ENCODE results near the gene PKNOX2.
A peak's percentile ranks its signal among the peaks of the same experiment; 100 is the strongest.

PKNOX2 gene

DNA sequence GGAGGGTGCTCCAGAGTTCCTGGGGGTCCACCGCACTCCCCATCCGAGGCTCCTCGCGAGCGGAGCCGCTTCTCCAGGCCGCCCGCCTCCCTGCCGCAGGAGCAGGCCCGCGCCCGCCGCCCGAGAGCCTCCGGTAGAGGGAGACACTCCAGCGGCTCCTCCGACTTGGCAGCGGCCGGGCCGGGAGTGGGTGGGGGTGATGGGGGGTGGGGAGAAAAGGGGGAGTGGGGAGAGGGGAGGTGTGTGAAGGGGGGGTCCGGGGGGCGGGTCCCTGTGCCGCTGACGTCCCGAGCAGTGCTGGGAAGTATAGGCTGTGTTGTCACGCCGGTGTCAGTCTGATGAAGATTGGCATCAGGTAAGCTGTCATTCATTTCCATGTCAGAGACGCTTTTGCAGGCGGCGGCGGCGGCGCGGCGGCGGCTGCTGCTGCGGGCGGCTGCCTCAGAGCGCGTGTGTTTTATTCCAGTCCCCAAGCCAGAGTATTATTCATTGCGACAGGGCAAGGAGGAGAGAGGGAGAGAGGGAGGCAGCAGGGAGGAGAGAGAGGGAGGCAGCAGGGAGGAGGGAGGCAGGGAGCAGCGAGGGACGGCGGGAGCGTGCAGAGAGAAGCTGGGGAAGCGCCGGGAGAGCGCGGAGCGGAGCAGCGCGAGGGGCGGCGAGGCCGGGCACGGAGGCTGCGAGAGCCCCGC is at the start of gene PKNOX2:
TSS of gene PKNOX2 (plus strand) at position 330 of the 689 bp plus-strand sequence. CDS start 186,555 bp downstream, outside the sequence.
- peak; percentile 50 for DNase-seq (ENCODE audit: low read depth)

GRCh38 chr11:125117429-125117828 is 47.1 kb upstream of the PKNOX2 start:
- DNase-seq (ENCODE audit: low read depth) = no peak

DNA sequence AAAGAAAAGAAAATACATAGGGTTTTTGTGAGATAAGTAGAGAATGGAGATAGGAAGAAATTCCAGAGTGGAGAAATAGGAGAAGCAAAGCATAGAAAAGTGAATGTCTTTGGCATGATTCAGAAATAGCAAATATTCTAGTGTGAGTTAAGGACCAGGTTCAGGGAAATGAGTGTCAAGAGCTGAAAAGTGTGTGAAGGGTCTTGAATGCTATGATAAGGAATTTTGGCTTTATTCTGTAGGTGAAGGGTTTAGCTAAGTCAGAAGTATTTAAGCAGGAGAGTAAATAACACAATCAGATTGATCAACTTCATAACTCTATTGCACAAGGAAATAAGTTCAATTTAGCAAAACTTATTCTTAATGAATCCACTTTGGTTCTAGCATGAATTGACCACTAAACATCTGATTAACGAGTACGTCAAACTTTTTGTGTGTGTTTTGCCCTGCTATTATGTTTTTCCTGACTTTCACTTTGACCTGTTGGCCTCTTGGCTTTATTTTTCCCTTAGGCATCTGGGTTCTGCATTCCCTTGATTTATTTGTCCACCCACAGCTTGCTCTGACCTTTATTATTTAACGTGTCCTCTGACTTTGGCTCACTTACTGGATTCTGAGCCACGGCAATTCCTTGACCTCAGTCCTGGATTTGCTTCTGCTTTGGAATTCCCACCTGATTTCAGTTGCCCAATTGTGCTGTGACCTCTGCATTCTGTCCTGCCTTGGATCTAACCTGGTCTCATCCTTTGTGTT is 41.2 kb upstream of the PKNOX2 start:
- no peak for DNase-seq (ENCODE audit: low read depth)

DNA sequence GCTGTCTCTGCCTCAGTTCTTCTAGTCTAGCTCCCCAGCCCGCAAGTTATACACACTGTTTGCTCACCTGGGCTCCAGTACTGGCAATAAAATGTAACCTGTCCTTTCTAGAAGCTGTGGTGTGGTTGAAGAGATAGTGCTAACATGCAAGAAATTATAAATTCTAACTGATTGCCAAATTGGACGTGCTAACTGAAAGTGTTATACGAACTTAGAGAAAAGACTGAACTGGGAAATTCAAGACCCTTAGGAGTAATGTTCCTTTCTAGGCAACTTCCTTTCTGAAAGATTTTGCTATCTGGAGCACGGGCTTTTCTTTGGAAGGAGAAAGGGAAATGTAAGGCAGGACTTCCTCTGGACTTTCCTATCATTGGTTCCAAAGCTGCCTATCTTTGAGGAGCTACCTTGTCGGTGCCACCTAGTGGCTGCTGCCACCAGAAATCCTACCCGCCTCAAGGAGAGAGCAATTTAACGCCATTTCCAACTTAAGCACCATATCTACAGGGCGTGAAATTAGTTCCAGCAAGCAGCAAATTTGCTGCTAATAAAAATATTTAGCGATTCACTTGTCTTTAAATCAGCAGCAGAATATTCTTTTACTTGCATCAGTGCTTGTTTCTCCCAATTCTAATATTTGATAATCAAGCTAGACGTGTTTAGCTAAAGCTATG is 40.5 kb upstream of the PKNOX2 start:
- DNase-seq (ENCODE audit: low read depth) = no peak

DNA sequence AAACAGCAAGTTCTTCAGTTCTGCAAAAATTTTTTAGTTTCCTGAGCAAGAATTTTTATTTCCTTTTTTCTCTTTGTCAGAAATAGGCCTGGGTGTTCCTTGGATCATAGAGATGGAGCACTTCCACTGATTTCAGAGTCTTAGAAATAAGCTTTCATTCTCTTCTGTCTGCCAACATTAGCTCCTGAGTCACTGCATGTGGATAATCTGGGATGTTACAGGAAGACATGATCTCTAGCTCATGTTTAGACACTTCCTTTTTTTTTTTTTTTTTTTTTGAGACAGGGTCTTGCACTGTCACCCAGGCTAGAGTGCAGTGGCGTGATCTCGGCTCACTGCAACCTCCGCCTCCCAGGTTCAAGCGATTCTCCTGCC is 39.9 kb upstream of the PKNOX2 start:
- DNase-seq (ENCODE audit: low read depth) = no peak

GRCh38 chr11:125128450-125128849 is 36.1 kb upstream of the PKNOX2 start:
- no peak for DNase-seq (ENCODE audit: low read depth)

- no peak for DNase-seq (ENCODE audit: low read depth)
These were observed 35.1 kb upstream of the PKNOX2 start for GRCh38 chr11:125129316-125129993.

GRCh38 chr11:125132071-125132470 is 32.5 kb upstream of the PKNOX2 start:
- DNase-seq (ENCODE audit: low read depth) = no peak

DNA sequence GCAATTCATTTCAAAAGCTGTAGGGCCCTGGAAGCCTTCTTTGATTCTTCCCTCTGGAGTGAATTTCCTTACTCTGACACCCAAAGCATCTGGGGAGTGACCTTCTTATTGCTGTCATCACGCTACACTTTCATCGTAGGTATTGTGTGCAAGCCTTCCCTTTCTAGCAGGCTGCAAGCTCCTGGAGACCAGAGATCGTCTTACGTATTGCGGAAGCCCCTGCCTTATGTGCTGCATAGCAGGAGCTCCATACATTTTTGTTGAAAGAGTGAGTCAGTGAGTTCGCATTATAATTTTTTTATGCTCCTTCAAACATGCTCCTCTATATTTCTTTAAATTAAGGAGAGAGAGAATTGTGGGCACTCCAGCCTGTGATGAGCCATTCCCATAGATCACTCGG is 32.0 kb upstream of the PKNOX2 start:
- DNase-seq (ENCODE audit: low read depth) = no peak

- DNase-seq (ENCODE audit: low read depth) = no peak
These were observed 28.6 kb upstream of the PKNOX2 start for GRCh38 chr11:125136001-125136400.

GRCh38 chr11:125138966-125139365 is 25.6 kb upstream of the PKNOX2 start:
- DNase-seq (ENCODE audit: low read depth) = no peak

DNA sequence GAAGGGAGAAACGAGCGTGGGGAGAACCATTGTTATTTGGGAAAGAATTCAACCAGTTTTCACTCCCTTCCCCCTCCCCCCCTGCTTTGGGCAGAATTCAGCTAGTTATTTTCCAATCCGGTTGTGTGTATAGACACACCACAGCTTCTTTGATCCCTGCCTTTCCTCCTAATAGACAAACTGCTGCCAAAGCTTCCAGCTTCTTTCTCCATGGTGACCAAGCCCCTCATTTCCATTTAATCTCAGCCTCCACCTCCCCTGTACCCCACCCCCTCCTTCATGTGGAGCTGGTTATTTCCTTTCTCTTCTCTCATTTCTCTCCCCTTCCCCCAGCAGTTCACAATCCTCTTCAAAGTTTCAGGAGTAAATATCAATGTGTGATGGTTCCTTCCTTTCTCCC is 24.8 kb upstream of the PKNOX2 start:
- no peak for DNase-seq (ENCODE audit: low read depth)

DNA sequence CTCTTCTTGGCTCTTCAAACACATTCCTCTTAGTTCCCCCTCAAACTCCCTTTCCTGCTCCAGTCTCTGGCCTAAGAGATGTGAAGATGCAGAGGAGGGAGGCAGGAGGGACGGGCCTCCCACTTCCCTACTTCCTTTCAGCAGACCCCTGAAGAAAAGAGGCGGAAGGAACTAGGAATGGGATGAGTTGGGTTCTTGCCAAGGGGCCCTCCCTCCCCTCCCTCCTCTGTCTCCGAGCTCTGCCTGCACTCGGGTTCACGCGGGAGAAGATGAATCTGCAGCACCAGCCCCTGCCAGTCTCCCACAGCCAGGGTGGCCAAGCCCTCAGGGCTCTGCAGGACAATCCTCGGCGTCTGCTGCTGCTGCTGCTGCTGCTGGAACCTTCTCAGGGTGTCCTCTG is 24.3 kb upstream of the PKNOX2 start:
- no peak for DNase-seq (ENCODE audit: low read depth)

- DNase-seq (ENCODE audit: low read depth) = no peak
These were observed 23.4 kb upstream of the PKNOX2 start for GRCh38 chr11:125141178-125141577.

DNA sequence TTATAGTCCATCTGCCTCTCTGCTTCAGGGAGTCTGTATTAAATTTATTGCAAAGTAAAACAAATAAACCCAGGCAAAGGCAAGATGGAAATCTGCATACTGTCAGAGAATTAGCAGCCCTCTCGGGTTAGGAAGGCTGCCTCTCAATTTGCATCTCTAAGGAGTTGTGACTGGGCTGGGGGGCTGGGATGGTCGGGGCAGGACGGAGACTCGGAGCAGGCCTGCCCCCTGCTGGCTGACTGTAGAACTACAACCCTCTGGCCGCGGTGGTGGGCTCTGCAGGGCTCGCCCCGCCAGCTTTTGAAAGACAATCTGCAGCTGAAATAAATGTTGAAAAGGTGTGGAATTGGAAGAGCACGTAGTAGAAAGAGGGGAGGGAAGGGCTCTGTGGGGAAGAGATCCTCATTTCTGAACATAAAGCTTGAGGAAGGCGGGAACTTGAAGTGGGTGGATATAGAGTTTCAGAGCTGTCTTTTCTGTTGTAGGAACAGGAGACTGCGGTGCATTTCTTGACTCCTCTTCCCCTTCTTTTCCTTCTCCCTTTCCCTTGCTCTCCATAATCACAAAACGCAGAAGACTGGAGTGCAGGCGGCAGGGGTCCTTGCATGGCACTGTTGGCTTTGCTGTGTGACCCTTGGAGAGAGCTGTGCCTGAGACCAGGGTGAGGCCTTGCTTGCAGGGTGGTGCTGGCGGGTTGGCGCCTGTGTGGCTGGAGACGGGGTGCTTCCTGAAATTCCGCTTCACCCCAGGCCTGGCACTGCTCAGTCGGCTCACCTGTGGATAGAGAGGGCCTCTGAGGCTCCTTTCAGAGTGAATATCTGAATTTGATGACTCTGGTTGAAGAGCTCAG is 22.6 kb upstream of the PKNOX2 start:
- DNase-seq (ENCODE audit: low read depth) = peak; percentile 41

- DNase-seq (ENCODE audit: low read depth) = no peak
These were observed 18.3 kb upstream of the PKNOX2 start for GRCh38 chr11:125146232-125146631.

GRCh38 chr11:125147280-125147679 is 17.3 kb upstream of the PKNOX2 start:
- no peak for DNase-seq (ENCODE audit: low read depth)

DNA sequence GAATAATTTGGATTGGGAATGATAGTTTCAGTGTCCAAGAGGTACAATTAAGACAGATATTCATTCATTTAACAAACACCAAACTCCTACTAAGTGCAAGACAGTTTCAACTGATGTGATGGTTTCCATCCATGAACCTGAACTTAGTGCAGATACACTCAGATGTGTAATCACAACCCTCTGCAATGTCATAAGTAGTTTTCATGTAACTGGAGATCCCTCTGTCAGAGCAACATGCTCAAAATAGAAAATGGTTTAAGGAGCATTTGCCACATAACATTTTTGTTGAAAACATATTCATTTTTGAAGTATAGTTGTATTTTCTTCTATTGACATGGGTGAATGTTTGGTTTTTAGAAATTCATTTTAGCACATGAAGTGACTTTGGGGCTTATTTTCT is 16.5 kb upstream of the PKNOX2 start:
- DNase-seq (ENCODE audit: low read depth) = no peak

DNA sequence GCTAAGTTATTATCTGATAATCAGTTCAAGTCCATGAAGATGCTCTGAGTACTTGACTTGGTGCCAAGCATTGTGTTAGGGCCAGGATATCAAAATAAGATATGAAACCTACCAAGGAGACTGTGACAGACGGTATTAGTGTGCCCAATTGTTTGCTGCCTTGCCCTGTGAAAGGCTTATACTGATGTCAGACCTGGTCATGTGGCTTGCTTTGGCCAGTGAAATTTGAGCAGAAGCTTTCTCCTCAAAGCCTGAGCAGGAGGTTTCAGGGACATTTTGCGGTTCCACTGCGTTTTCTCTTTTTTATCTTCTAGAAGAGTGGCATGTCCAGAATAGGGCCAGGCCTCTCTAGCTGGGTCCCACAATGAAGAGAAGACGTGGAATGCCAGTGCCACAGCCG is 15.8 kb upstream of the PKNOX2 start:
- no peak for DNase-seq (ENCODE audit: low read depth)

GRCh38 chr11:125153837-125154236 is 10.7 kb upstream of the PKNOX2 start:
- DNase-seq (ENCODE audit: low read depth) = no peak

GRCh38 chr11:125154378-125155099 is 10.0 kb upstream of the PKNOX2 start:
- no peak for DNase-seq (ENCODE audit: low read depth)
